AG08396 (cell line): ENCODE measurements around the gene PLXNA4.
A peak's percentile ranks its signal among the peaks of the same experiment; 100 is the strongest.

Source experiments
- DNase-seq: peaks from one replicate; pipeline ENCODE4 v3.0.0; 2012; ENCODE audit warnings: low spot score, mixed read lengths

The PLXNA4 gene

GRCh38 chr7:132438926-132439325 lies 137.3 kb downstream of the PLXNA4 start:
- DNase-seq: no peak

DNA sequence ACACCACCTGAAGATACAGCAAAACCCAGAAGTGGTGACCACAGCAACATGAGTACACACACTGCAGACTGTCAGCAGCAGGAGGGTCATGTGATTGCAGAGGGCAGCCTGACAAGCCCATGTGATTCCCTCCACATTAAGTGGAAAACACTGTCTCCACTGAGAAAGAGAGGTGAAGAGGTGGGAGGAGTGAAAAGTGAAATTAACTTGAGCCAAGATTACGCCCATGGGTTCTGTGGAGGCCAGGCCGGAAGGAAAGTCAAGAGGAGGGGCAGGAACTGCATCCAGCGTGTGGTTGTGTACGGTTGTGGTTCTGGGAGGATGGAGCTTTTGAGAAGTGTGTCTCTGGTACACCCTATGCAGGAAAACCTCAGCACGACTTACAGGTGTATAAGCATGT lies 138.5 kb downstream of the PLXNA4 start:
- DNase-seq: no peak

DNA sequence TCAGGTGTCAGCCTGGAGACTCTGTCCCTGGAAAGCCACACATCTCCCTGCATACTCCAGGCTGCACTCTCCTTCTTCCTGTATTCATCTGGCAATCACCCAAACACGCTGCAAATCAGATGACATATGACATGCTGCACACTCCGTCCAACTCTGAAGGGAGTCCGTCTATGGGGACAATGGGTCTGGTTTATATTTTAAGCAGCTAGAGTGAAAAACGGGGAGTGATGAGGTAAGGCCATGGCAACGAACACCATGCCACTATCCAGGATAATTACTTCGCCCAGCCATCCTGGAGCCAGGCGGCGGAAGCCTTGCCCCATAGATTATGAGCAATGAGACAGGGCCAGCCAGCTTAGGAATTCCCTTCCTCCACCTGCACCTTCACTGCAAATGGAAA lies 140.1 kb downstream of the PLXNA4 start:
- no peak for DNase-seq

GRCh38 chr7:132435016-132435990 lies 141.0 kb downstream of the PLXNA4 start:
- DNase-seq: no peak

DNA sequence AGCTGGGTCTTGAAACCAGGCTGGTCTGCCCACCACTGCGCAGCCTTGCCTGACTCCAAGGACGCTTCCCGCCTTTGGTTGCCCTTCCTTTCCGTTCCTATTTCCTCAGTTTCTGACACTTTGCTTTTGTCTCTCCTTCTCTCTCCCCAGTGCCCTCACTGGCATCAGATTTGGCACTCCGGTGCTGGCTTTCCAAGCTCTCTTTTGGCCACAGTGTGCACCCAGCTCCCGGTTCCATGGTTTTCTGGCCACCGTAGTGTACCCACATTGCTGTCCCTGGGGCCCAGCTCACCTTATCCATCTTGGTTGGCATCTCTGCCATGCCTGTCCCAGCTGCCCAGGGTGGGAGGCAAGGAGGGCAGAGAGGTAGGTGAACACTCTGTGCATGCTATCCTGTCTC lies 142.2 kb downstream of the PLXNA4 start:
- DNase-seq: no peak

DNA sequence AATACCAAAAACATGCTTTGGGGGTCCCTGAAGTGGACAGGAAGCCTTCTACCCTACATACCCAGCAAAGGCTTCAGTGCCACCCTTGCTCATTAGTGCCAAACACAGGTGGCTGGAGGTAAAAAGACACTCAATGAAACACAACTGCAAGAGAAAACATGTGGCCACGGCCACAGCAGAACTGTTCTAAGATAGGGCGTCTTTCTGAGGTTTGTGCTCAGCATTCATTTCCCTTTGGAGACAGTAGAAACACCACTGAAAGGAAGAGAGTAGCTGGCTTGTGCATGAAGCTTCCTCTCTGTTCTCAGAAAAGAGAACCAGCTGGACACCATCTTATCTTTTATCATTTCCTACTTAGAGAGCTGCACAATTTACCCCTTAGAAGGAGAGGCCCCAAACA lies 143.0 kb downstream of the PLXNA4 start:
- DNase-seq: no peak

DNA sequence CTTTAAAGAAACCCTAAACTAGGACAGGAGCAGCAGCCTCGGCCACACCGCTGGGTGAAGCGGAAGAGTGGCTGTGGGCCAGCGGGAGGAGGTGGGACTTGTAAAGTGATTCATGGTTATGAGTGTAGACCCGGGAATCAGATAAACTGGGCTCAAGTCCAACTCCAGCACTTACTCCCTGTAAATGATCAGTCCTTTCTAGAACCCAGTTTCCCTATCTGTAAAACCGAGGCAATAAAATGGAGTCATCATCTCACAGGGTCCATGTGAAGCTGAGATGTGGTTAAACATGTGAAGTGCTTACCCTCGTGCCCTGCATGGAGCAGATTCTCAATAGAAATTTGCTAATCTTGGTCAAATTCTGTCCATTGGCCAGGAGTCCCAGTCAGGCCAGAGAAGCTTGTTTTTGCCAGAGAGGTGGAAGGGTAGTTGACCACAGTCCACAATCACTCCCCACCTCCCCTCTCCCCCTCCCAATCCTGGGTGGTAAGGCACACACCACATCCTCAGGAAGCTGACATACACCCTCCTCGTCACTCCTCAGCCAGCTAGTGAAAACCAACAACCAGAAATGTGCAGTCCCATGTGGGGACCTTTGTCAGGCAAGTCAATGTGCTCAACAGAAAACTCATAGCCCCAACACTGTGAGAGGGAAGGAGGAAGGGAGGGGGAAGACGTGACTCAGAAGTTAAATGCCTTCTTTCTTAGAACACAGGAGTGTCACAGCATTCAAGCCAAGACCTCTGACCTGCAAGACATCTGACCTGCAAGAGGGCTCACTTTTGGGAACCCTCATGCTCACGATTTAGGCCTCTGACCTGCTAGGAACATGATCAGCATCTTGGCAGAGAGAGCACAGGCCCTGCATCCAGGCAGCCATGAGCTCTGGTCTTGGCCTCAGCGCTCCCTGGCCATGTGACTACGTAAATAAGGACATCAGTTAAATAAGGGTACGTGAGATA lies 145.1 kb downstream of the PLXNA4 start:
- DNase-seq: peak; percentile 82

DNA sequence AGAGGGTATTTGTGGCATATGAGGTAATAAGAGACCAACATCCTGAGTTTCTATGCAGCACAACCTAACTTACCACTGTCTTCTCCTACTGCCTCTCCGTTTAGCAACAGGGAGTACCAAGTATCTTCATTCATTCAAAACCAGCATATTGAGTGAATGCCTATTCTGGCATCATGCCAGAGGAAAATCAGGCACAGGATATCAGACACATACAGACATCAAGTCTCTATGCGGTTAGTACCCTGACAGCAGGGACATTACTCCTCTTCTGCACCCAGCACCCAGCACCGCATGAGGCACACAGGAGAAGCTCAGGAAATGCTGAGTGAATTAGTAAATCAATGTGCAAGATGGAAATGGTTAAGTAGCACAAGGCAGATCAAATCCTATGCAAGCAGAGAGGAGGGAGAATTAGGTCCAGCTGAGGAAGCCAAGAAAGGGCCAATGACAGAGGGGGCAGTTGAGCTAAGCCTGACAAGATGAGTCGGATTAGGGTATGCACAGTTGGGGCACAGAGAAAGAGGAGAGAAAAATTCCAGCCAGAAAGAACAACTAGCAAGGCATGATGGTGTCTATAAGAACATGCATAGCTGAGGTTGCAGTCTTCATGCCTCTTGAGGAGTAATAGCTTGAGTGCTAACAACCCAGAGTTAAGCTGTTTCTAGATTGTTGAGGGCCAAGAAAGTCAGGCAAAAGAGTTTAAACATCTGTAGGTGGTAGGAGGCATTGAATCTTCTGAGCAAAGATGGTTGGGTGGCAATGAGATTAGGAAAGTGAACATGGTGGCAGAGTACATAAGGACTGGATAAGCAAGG lies 146.0 kb downstream of the PLXNA4 start:
- peak; percentile 20 for DNase-seq

- DNase-seq: no peak
Measured at GRCh38 chr7:132429181-132429580, 147.1 kb downstream of the PLXNA4 start.

DNA sequence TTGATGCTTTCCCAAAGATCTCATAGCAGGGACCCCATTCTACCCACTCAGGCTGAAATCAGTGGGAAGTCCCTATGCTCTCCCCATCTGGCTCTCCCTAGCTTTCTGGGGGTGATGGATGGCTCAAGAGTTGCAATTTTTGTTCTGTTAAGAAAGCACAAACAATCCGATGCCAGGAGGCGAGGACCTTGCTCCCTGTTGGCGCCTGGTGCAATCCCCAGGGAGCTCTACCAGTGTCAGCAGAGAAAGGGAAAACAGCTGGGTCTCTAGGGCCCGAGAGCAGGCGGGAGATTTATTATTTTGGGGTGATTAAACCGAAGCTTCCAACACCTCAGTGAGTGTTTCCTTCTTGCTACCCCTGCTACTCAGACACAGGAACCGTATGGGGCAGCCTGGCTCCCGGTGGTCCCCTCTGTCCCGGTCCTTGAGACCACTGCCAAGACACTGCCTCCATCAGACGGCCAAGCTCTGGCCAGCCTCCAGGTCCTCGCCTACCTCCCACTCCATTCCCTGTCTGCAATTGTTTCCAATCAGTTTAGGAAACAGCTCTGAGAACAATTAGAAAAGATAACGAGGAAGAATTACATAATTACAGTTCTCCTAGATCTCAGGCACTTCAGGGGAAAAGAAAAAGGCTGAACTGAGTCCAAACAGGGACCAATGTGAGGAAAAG lies 147.9 kb downstream of the PLXNA4 start:
- DNase-seq: no peak

GRCh38 chr7:132425942-132426341 lies 150.3 kb downstream of the PLXNA4 start:
- DNase-seq: no peak

- DNase-seq: no peak
Measured at GRCh38 chr7:132424821-132425724, 151.2 kb downstream of the PLXNA4 start.

- no peak for DNase-seq
Measured at GRCh38 chr7:132424277-132424676, 152.0 kb downstream of the PLXNA4 start.

GRCh38 chr7:132423594-132424200 lies 152.6 kb downstream of the PLXNA4 start:
- DNase-seq: no peak

DNA sequence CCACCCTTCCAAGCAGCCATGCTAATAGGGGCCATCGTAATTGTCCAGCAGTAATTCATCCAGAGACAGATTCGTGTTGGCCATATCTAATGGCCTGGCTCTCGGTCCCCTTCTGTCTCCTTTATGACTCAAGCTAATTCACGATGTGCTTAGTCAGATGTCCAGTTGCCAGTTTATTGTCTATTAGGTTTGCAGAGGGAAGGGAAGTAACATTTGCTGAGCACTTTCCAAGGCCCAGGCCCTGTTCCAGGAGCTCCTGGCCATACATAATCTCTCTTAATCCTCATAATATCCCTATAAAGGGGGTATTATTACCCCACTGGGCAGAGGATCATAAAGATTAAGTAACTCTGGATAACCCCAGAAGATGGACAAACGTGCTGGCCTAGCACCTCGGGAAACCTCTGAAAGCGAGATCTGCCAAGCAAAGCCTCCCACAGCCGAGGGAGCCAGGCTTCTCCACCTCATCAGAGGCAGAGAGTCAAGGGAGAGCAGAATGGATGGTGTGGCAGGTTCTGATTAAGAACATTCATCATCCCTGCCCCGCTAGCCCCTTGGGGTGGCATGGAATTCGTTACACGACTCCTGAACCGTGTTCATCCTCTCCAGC lies 153.7 kb downstream of the PLXNA4 start:
- no peak for DNase-seq

DNA sequence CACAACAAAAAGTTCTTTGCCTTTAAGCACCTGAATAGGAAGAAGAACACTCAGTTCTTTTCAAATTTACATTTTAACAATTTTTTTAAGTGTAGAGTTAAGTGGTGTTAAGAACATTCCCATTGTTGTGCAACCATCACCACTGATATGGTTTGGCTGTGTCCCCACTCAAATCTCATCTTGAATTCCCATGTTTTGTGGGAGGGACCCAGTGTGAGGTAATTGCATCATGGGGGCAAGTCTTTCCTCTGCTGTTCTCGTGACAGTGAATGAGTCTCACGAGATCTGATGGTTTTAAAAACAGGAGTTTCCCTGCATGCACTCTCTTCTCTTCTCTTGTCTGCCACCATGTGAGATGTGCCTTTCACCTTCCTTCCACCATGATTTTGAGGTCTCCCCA lies 155.7 kb downstream of the PLXNA4 start:
- no peak for DNase-seq

DNA sequence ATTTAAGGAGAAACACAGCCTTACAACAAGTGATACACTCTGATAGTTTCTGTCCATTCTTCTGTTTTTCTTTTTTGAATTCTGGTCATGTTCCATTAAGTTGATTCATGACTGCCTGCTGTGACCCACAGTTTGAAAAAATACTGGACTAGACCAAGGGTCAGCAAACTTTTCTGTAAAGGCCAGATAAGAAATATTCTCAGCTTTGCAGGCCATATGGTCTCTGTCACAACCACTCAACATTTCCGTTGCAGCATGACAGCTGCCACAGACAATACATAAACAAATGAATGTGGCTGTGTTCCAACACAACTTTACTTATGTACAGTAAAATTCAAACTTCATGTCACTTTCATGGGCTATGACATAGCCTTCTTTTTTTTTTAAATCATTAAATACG lies 156.7 kb downstream of the PLXNA4 start:
- no peak for DNase-seq

DNA sequence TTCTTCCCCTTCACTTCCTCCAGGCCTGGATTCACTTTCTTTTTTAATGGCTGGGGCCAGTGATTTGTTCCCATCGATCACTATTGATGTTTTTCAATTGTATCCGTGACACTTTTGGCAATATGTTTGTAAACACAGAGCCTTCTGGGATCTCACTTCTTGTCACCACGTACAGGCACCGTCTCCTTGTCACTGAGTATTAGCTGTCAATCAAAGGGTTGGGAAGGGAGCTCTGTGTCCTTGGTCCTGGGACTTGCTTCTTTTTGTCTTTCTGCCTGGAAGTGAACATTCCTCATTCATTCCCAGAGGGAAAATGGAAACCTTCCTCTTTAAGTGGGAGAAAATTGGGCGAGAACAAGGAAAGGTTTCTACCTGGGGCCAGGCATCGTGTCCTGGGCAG lies 157.4 kb downstream of the PLXNA4 start:
- no peak for DNase-seq
